Mucosa of stomach (tissue), 1 donor: ENCODE measurements around the gene SH3PXD2A.
A peak's percentile ranks its signal among the peaks of the same experiment; 100 is the strongest.

Experiments used
- H3K27me3 ChIP-seq: one replicate; pipeline ENCODE4 v1.7.0; 2013; ENCODE audit warnings: mild to moderate bottlenecking, low read length; ENCODE audit not compliant: control insufficient read depth, insufficient read depth
- H3K36me3 ChIP-seq: one replicate; pipeline ENCODE4 v1.7.0; 2013; ENCODE audit warnings: low read length; ENCODE audit not compliant: control insufficient read depth, insufficient read depth
- H3K4me1 ChIP-seq: one replicate; pipeline ENCODE4 v1.7.0; 2013; ENCODE audit warnings: mild to moderate bottlenecking, low read length; ENCODE audit not compliant: control insufficient read depth, insufficient read depth
- H3K4me3 ChIP-seq: one replicate; pipeline ENCODE4 v1.7.0; 2013; ENCODE audit warnings: low read length
- H3K9ac ChIP-seq: one replicate; pipeline ENCODE4 v1.7.0; 2013; ENCODE audit warnings: mild to moderate bottlenecking, low read length, moderate library complexity
- H3K9me3 ChIP-seq: one replicate; pipeline ENCODE4 v1.7.0; 2013; ENCODE audit warnings: mild to moderate bottlenecking, low read length, moderate library complexity; ENCODE audit not compliant: control insufficient read depth
- donor health status: Pancreatic carcinoma.

SH3PXD2A gene

GRCh38 chr10:103598654-103599115 lies 256.7 kb downstream of the SH3PXD2A start:
- H3K9me3 ChIP-seq, result no peaks in the 10 kb centered on the region
- no peak overlapping the region for H3K9ac ChIP-seq
- no peak overlapping the region for H3K4me3 ChIP-seq
- H3K4me1 ChIP-seq, result no peaks in the 10 kb centered on the region
- no peaks in the 10 kb centered on the region for H3K36me3 ChIP-seq
- no peaks in the 10 kb centered on the region for H3K27me3 ChIP-seq

GRCh38 chr10:103597003-103597402 lies 258.4 kb downstream of the SH3PXD2A start:
- Histone ChIP-seq H3K36me3 (no peaks in the 10 kb centered on the region), H3K4me3 (no peak overlapping the region), H3K9me3 (no peaks in the 10 kb centered on the region), H3K4me1 (no peaks in the 10 kb centered on the region), H3K27me3 (no peaks in the 10 kb centered on the region), H3K9ac (no peak overlapping the region)

GRCh38 chr10:103595933-103596726 lies 259.2 kb downstream of the SH3PXD2A start:
- no peak overlapping the region for H3K9ac ChIP-seq
- H3K27me3 ChIP-seq, result no peaks in the 10 kb centered on the region
- H3K9me3 ChIP-seq, result no peaks in the 10 kb centered on the region
- no peaks in the 10 kb centered on the region for H3K36me3 ChIP-seq
- no peaks in the 10 kb centered on the region for H3K4me1 ChIP-seq
- no peak overlapping the region for H3K4me3 ChIP-seq

GRCh38 chr10:103593022-103593570 lies 262.3 kb downstream of the SH3PXD2A start:
- no peaks in the 10 kb centered on the region for H3K9me3 ChIP-seq
- H3K4me3 ChIP-seq, result no peak overlapping the region
- peaks cover 9% of the 10 kb centered on the region for H3K4me1 ChIP-seq
- no peaks in the 10 kb centered on the region for H3K27me3 ChIP-seq
- H3K36me3 ChIP-seq, result no peaks in the 10 kb centered on the region
- H3K9ac ChIP-seq, result no peak overlapping the region

- H3K9me3 ChIP-seq, result no peaks in the 10 kb centered on the region
- H3K4me3 ChIP-seq, result no peak overlapping the region
- H3K4me1 ChIP-seq, result peaks cover 9% of the 10 kb centered on the region
- no peaks in the 10 kb centered on the region for H3K27me3 ChIP-seq
- no peaks in the 10 kb centered on the region for H3K36me3 ChIP-seq
- no peak overlapping the region for H3K9ac ChIP-seq
These were observed 263.0 kb downstream of the SH3PXD2A start for GRCh38 chr10:103592186-103593021.

- Histone ChIP-seq H3K4me1 (peaks cover 9% of the 10 kb centered on the region), H3K9ac (no peak overlapping the region), H3K36me3 (no peaks in the 10 kb centered on the region), H3K27me3 (no peaks in the 10 kb centered on the region), H3K9me3 (no peaks in the 10 kb centered on the region), H3K4me3 (no peak overlapping the region)
These were observed 264.6 kb downstream of the SH3PXD2A start for GRCh38 chr10:103590744-103591291.

GRCh38 chr10:103590060-103590459 lies 265.3 kb downstream of the SH3PXD2A start:
- no peaks in the 10 kb centered on the region for H3K27me3 ChIP-seq
- H3K9ac ChIP-seq, result no peak overlapping the region
- no peaks in the 10 kb centered on the region for H3K36me3 ChIP-seq
- H3K4me1 ChIP-seq, result peaks cover 9% of the 10 kb centered on the region
- no peaks in the 10 kb centered on the region for H3K9me3 ChIP-seq
- H3K4me3 ChIP-seq, result no peak overlapping the region

GRCh38 chr10:103589074-103589630 lies 266.2 kb downstream of the SH3PXD2A start:
- no peak overlapping the region for H3K9ac ChIP-seq
- H3K4me1 ChIP-seq, result peaks cover 9% of the 10 kb centered on the region
- H3K36me3 ChIP-seq, result no peaks in the 10 kb centered on the region
- H3K4me3 ChIP-seq, result no peak overlapping the region
- H3K9me3 ChIP-seq, result no peaks in the 10 kb centered on the region
- no peaks in the 10 kb centered on the region for H3K27me3 ChIP-seq

GRCh38 chr10:103587073-103587472 lies 268.3 kb downstream of the SH3PXD2A start:
- no peaks in the 10 kb centered on the region for H3K9me3 ChIP-seq
- no peak overlapping the region for H3K4me3 ChIP-seq
- no peaks in the 10 kb centered on the region for H3K36me3 ChIP-seq
- H3K4me1 ChIP-seq, result peaks cover 9% of the 10 kb centered on the region
- no peaks in the 10 kb centered on the region for H3K27me3 ChIP-seq
- H3K9ac ChIP-seq, result no peak overlapping the region

- Histone ChIP-seq H3K4me3 (no peak overlapping the region), H3K9ac (no peak overlapping the region), H3K4me1 (peaks cover 9% of the 10 kb centered on the region), H3K9me3 (no peaks in the 10 kb centered on the region), H3K27me3 (no peaks in the 10 kb centered on the region), H3K36me3 (no peaks in the 10 kb centered on the region)
These were observed 270.4 kb downstream of the SH3PXD2A start for GRCh38 chr10:103585011-103585405.

GRCh38 chr10:103584216-103585010 lies 271.0 kb downstream of the SH3PXD2A start:
- no peaks in the 10 kb centered on the region for H3K27me3 ChIP-seq
- peaks cover 6% of the 10 kb centered on the region for H3K4me1 ChIP-seq
- H3K9ac ChIP-seq, result peak overlapping the region; percentile 24
- no peaks in the 10 kb centered on the region for H3K36me3 ChIP-seq
- H3K4me3 ChIP-seq, result no peak overlapping the region
- no peaks in the 10 kb centered on the region for H3K9me3 ChIP-seq
